HG03103 (cell line): ENCODE measurements around the gene LCN2.
"Not testable (repeated sequence)": the region's sequence is repeated elsewhere in the genome, so short reads cannot be mapped to it uniquely, and the experiment has no call there.

Source experiments
- ATAC-seq: cut with Tn5 transposase; IDR thresholded peaks from one replicate; pipeline ENCODE4 v1.9.1; 2021; ENCODE audit warnings: low read depth; ENCODE audit not compliant: unreplicated experiment

Gene LCN2

DNA sequence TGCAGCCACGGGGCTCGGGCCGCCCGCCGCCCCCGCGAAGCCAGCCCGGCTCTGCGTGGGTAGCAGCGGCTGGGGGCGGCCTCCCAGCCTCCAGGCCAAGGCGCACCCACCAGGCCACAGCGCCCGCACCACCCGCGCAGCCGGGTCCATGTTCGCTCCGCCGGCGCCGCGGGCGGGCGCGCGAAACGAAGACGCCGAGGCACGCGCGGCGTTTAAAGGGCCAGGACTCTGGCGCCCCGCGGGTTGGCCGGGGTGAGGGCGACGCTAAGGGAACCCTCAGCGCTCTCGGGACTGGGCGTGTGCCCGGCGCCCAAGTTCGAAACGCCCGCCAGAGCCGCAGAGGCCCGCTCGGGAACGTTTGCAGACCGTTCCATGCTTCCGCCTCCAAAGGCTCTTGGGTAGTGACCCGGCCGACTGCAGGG is 21.7 kb upstream of the LCN2 start, which contains the start of gene PTGES2:
PTGES2 (minus strand) TSS at position 162 of the 422 bp plus-strand sequence; CDS start at position 150, 12 bp downstream.
- peak; percentile 40 for ATAC-seq

DNA sequence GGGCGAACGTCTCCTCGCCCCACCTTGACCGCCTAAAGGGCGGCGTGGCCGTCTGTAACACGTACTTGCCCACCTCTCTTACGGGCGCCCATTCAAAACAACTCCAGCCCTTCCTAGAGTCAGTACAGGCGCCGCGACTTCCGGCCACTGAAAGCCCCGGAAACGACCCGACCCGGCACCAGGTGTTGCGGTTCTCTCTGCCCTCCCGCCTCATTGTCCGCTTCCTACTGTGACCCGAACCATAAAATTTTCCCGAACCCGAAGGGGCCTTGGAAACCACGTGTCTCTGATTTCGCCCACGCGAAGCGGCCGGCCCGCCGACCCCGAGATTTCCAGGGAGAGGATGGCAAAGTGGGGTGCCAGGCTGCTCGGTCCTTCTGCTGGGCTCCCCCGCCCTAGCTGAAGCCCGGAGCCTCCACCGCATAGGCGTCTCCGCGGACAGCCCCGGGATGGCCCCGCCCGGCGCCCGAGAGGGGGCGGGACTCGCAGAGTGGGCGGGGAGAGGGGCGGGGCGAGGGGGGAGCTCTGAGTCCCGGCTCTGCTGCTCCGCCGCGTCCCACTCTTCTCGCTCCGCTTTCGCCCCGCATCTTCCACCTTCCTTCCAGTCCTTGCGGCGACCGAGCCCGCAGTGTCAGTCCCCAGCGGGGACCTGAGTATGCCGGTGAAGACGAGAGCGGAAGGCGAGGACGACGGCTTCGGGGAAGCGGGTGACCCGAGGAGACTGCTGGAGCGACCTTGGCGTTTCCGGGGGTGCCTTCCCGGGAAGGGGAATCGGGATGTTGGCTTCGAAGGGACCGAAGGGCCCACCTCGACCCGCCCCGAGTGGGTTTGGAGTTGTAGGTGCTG is 21.0 kb upstream of the LCN2 start:
- peak; percentile 58 for ATAC-seq

DNA sequence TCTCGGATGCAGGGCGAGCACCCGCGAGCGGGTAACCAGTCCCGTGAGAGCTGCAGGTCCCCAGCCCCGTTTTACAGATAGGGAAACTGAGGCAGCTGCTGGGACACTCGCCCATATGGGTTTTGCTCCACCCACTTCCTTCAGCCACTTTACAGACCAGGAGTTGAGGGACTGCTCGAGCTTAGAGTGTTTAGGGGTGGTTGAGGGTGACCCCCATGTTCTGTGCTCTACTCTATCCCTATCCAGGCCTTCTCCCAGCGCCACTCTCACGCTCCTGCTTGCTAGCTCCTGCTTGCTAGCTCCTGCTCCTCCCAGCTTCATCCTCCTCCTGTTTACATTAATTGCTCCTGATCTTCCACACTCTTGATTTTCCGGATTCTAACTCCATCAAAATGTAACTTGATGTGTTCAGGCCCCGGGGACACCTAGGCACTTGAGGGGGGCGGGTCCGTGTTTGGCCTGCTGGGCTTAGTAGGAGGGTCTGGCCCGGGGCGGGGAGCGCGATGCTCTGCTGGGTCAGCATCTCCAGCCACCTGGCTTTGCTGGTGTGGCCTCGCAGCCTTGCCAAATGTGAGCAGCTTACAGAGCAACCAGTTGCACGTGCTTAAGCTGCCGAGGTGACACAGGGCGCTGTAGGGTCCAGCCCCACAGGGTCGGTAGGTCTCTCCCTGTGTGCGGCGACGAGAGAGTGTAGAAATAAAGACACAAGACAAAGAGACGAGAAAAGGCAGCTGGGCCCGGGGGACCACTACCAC is 20.2 kb upstream of the LCN2 start:
- no peak for ATAC-seq

DNA sequence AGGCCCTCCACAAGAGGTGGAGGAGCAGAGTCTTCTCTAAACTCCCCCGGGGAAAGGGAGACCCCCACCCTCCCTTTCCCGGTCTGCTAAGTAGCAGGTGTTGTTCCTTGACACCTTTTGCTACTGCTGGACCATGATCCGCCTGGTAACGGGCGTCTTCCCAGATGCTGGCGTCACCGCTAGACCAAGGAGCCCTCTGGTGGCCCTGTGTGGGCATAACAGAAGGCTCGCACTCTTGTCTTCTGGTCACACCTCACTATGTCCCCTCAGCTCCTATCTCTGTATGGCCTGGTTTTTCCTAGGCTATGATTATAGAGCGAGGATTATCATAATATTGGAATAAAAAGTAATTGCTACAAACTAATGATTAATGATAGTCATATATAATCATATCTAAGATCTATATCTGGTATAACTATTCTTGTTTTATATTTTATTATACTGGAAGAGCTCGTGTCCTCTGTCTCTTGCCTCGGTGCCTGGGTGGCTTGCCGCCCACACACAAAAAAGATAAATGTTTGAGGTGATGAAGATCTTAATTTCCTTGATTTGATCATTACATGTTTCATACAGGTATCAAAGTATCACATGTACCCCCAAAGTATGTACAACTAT is 19.2 kb upstream of the LCN2 start:
- ATAC-seq, result not testable (repeated sequence)

DNA sequence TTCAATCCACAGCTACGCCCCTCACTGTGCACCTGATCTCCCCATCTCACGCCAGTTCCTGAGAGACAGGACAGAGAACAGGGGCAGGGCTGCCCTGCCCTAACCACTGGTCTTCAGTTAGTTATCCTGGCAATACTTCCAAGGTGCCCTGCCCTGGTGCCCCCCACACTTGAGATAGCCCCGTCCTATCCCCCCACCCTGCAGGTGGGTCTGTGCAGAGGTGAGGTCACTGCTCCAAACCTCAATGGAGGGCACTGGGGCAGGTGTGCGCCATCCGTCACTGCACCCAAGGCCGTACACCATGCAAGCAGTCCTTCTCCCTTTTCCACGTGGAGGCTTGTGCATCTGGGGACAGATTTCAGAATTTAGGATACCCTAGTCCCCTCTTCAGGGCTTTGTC is 18.6 kb upstream of the LCN2 start:
- ATAC-seq, result not testable (repeated sequence)

DNA sequence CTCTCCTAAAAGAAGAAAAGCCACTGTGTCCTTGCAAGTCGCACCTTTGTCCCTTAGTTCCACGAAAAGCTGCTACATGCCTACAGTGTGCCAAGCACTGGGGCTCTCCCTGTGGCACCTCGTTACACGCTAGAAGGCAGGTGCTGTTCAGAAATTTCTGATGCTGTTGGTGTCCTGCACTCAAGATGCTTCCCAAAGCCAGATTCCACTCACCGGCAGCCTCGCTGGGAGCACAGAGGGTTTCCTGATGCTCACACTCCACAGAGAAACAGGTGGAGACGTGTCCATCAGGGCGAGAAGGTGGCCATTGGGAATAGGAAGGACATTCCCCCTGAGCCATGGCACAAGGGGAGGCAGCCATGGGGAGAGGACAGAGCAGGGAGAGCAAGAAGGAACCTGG is 17.9 kb upstream of the LCN2 start:
- ATAC-seq, result not testable (repeated sequence)

DNA sequence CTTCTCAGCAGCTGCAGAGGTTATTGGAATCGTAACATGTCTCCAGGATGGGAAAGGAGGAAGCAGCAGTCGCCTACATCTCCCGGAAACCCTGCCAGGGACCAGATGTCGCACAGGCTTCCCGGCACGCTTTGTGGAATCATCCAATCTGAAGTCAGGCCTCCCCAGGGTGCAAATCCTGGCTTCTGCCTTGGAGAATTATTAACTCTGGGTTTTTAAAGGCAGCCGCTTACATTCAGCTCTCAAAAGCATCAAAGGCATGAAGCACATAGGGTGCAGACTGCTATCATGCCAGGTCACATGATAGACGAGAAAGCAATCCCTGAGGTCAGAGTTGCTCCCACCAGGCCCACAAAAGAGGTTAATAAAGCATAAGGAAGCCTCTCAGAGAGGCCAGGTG is 17.1 kb upstream of the LCN2 start:
- ATAC-seq, result not testable (repeated sequence)

DNA sequence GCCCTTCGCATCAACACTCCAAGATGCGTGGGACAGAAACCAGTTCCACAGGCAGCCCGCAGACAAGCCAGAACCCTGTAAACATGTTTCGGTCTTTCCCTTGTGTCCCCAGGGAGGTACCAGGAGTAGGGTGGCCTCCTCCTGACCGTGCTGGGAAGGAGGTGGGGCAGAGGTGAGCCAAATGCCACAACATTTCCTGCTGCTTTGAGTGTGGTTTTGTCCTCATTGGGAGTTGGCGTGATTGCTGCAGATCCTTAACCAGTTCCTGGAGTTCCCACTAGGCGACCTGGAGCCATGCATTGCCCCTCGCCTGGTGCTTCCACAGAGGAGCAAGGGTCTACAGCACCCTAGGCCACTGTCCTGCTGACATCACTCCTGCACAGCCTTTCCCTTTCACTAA is 13.7 kb upstream of the LCN2 start:
- not testable (repeated sequence) for ATAC-seq

DNA sequence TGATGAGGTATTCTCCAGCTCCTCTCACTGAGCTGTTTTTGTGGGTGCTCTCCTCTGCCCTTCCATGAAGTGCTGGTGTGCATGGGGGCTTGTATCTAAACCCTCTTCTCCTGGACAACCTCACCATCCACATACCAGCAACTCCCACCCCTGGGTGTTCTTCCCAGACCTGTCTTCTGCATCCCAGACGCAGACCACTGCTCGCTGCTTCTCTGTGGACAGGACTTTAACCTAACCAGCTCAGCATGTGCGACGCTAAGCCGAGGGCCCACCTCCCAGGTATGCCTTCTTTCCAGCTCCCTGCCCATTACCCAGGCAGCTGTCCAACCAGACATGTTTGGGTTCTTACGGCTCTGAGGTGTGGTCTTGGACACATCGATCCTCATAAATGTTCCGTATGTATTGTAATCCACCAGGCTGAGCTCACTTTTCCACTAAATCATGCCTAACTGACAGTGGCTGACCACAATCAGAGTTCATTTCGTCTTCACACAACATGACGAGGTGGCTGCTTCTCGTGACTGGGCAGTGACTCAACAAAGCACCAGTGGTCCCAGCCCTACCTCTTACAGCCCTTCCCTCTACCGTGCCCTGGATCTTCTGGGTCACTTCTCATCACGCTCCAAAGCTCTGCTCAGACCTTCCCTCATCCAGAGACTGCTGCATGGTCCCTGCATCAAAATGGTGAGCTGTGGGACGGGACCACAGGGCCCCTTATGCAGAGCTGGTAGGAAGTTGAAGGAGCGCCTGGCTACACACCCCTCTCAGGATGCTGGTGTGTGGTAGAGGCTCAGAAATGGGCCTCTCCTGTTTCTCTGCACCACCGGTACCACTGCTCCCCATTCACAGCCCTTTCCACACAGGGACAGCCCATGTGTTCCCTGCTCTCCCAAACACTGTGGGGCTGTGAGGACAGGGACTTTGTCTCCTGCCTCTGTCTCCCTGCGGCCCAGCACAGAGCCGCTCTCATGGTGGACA is 12.1 kb upstream of the LCN2 start:
- ATAC-seq, result no peak

DNA sequence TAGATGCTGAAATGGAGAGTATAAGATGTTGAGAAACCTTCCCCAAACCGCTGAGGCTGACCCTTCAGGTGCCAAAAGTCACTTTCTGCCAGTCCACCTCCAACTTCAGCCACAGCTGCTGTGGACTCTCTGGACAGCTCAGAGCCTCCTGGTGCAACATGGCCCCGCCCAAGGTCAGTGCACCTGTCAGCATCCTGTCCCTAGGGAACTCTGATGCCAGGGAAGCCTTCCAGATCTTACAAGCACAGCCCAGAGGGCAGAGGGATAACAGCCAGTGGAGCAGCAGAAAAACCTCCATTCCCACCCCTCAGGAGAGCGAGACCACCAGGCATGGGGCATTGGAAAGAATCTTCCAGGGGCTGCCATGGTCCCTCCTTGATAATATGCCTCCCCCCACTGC is 11.3 kb upstream of the LCN2 start:
- no peak for ATAC-seq

DNA sequence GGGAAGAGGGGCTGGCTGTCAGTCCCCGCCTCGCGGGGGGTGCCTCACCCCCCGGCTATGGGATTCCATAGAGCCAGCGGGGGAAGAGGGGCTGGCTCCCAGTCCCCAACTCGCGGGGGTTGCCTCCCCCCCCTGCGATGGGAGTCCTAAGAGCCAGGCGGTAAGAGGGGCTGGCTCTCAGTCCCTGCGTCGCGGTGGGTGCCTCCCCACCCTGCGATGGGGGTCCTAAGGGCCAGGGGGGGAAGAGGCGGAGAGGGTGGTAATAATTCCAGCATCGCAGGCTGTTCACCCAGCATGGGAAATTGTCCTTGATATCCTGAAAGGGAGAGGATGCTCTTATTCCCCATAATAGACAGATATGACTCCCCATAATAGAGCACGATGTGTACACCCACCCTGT is 9.6 kb upstream of the LCN2 start:
- ATAC-seq, result no peak

DNA sequence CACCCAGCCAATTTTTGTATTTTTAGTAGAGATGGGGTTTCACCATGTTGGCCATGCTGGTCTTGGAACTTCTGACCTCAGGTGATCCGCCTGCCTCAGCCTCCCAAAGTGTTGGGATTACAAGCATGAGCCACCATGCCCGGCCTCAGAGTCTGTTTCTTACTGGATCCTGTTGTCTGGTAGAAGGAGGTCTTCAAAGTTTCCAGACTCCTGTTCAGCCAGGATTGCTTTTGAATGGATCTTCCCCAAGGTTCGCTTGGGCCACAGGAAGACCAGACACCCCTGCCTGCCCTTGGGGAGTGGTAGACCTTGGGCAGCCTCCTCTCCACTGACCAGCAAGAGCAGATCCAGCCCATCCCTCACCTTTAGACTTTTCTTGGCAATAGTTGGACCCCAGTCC is 7.6 kb upstream of the LCN2 start:
- no peak for ATAC-seq

DNA sequence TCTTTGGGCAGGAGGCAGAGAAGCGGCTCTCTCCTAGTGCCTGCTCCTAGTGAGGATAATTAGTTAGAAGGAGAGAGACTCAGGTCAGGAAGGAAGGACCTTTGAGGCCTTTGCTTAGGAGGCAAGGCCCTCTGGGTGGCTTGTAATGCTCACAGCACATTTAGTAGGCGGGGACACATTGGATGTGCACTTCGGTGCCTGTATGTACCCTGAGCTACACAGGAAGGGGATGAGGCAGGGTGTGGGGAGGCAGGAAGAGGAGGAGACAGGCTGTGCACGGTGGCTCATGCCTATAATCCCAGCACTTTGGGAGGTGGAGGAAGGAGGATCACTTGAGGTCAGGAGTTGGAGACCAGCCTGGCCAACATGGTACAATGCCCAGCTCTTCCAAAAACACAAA is 7.2 kb upstream of the LCN2 start:
- ATAC-seq, result no peak

DNA sequence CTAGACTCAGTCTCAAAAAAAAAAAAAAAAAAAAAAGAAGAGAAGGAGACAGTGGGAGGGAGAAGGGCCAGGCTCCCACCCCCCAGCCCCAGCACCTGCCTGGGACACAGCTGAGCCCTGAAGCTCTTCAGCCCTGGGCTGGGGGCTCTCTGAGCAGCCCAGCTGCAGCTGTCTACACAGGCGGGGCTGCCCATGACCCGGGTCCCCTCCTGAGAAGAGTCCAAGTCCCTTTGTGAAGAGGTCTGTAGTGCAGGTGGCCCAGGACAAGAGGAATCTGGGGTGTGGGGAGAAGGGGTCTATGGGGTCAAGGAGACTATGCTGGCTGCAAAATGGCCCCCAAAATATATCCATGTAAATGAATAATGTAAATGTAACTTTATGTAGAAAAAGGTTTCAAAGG is 6.7 kb upstream of the LCN2 start:
- no peak for ATAC-seq

DNA sequence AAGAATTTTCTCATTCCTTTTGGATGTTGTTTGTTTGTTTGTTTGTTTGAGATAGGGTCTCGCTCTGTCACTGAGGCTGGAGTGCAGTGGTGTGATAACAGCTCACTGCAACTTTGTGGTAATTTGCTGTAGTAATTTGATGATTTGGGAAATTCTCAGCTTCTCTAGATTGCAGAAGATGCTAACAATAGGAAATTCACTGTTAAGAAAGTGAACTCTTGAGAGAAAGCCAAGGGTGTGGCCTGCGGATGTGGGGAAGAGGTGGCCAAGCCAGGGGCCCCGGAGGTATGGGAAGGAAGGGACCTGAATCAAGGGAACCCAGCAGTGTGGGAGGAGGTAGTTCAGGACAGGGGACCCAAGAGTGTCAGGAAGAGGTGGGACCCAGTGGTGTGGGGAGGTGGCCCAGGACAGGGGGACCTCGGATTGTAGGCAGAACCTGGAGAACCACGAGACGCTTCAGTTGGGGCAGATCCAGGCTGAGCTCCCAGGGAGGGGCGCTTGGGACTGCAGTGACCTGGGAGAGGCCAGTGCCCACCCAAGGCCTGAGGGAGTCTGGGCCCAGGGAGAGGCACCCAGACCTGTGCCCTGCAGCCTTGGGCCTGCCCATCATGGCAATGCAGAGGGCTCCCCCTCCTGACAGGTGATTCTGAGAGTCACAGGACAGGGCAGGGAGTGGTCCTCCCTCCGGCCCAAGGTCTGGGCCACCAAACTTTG is 5.6 kb upstream of the LCN2 start:
- no peak for ATAC-seq

DNA sequence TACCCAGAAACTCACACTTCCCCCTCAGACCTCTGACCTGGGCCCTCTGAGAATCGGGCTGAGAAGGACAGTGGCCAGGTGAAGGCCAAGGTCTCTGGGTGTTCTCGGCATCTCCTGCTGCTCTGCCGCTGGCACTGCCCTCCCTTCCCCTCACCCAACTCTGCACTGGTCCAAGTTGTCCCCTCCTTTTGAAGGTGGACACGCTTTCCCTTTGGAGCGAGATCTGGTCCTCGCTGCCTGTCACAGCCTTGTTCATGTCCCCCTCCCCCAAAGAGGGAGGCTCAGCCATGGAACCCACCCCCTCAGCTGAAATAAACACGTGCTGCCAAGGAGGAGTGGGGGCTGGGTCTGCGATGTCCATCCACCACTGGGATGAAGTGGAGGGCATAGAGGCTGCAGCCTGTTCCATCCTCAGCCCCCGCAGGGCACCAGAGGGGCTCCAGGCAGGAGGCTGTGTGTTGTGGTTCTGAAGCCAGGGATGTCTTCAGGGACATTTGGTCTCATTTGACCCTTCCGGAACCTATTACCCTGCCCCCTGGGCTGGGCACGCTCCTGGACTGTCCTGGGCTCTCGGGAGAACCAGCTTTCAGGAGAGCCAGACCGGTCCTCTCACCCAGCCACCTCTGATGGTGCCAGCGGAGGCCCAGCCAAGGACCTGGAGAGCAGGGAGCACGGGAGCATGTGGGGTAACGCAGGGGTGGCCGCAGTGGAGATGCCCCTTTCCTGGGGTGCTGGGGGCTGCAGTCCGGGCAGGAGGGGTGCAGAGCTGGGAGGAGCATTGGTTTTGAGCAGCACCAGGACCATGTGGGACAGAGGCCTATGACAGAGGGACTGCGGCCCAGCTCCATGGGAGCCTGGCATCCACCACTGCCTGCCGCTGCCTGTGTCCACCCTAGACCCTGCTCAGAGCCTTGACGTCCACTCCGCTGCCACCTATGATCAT is 4.7 kb upstream of the LCN2 start:
- no peak for ATAC-seq

DNA sequence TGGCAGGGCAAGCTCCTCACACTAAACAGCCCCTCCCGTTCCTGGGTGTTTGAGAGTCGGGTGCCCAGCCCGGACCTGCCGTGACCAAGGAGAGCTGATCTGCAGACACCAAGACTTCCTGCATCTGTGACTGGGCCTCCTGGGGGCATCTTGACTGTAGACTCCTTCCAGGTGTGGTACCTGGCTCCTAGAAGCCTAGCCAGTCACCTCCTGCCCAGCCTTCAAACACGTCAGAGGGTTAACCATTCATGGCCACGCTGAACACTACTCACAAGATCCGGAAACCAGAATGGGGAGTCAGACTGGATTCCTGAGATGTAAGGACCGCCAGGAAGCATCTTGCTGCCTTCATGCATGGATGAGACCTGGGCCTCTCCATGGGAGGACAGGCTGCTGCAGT is 3.7 kb upstream of the LCN2 start:
- ATAC-seq, result no peak

DNA sequence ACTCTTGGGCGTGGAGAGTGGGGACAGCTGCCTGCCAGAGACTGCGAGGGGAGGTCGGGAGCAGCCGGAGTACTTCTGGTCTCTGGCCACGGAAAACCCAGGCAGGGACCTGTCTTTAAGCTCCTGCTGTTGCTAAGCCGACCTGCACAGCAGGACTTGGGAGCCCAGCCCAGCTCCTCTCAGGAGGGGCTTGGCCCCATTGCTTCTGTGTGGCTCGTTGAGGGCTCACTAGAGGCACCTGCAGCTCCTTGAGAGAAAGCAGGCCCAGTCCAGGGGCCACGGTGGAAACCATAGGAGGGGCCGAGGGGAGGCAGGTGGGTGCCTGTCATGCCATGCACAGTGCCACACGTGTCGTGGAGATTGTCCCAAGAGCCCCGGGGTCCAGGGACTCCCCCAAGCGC is 3.3 kb upstream of the LCN2 start:
- ATAC-seq, result no peak
